ENCODE results near the gene LDLRAD4. TPM values are rescaled to one million over a fixed set of nuclear protein-coding genes. Genes with fewer than 3 reads are reported as not detected.

Gene LDLRAD4
- total and polyA plus RNA-seq, 2 experiments from 2014 or later: 0.73 to 1.9 TPM

GRCh38 chr18:13613099-13613498 lies 394.5 kb downstream of the LDLRAD4 start:
- Histone ChIP-seq H2AFZ (no peak overlapping the region), H3K4me3 (no peak overlapping the region), H4K20me1 (replicated peaks; ENCODE audit: insufficient read depth) (no peaks in the 10 kb centered on the region), H3K36me3 (ENCODE audit: insufficient read depth) (no peaks in the 10 kb centered on the region), H3F3A (replicated peaks; ENCODE audit: low read depth) (no peaks in the 10 kb centered on the region), H3K4me1 (ENCODE audit: insufficient read depth) (peaks cover 11% of the 10 kb centered on the region), H3K9me2 (ENCODE audit: insufficient read depth) (no peaks in the 10 kb centered on the region), H3K27me3 (ENCODE audit: insufficient read depth) (no peaks in the 10 kb centered on the region; the same call in 1 of the 2 replicates), H3K27ac (ENCODE audit: low read depth) (no peak overlapping the region), H3K4me2 (no peak overlapping the region), H3K79me2 (replicated peaks; ENCODE audit: insufficient read depth) (no peaks in the 10 kb centered on the region)
- no peak overlapping the region for H3K4me3 Mint-ChIP-seq
- H3K27ac Mint-ChIP-seq: no peak overlapping the region
- no peaks in the 10 kb centered on the region for H3K9me3 Mint-ChIP-seq
- H3K4me1 Mint-ChIP-seq: peaks cover 17% of the 10 kb centered on the region
- no peak for DNase-seq (ENCODE audit: low spot score)
- H3K27me3 Mint-ChIP-seq (ENCODE audit: insufficient read depth, low read depth, poor library complexity): peaks cover 34% of the 10 kb centered on the region
- no peak for ATAC-seq
- TF ChIP-seq ZNF114 (CRISPR knock-in tag; IDR thresholded peaks at IDR 0.05) (no peak), EZH2phosphoT487 (IDR thresholded peaks at IDR 0.05; ENCODE audit: unreplicated experiment) (no peak), ZNF462 (CRISPR knock-in tag; IDR thresholded peaks at IDR 0.05) (no peak), ZNF331 (CRISPR knock-in tag; IDR thresholded peaks at IDR 0.05; ENCODE audit: low read depth) (no peak), JUNB (IDR thresholded peaks at IDR 0.05; ENCODE audit: unreplicated experiment) (no peak), CREB1 (CRISPR knock-in tag; IDR thresholded peaks at IDR 0.05; ENCODE audit: low read depth) (no peak), STAT1 (IDR thresholded peaks at IDR 0.05; ENCODE audit: unreplicated experiment) (no peak), NANOG (IDR thresholded peaks at IDR 0.05; ENCODE audit: borderline replicate concordance) (no peak), CTCF (conservative IDR thresholded peaks at IDR 0.05; ENCODE audit: low read depth in 2 of 2) (no peak), ETS1 (IDR thresholded peaks at IDR 0.05) (no peak), EZH2 (IDR thresholded peaks at IDR 0.05; ENCODE audit: low read depth, unreplicated experiment) (no peak), REST (IDR thresholded peaks at IDR 0.05; ENCODE audit: unreplicated experiment) (no peak), POLR2AphosphoS5 (IDR thresholded peaks at IDR 0.05; ENCODE audit: low read depth) (no peak)
- H3K36me3 Mint-ChIP-seq (ENCODE audit: low read depth): no peaks in the 10 kb centered on the region

Data from GM23338 (cell line).